T follicular helper cell (primary cell): ENCODE measurements around the gene IFI6.
A peak's percentile ranks its signal among the peaks of the same experiment; 100 is the strongest.
"Not testable (repeated sequence)": the region's sequence is repeated elsewhere in the genome, so short reads cannot be mapped to it uniquely, and the experiment has no call there.

Source experiments
- DNase-seq: peaks from one replicate; pipeline ENCODE4 v3.0.0-alpha.2; 2020; ENCODE audit warnings: low read depth
- total RNA-seq, 2 experiments: gene quantifications; one replicate each; lab custom pipeline; 2026; lab: John Stamatoyannopoulos, UW

IFI6 gene, protein sequence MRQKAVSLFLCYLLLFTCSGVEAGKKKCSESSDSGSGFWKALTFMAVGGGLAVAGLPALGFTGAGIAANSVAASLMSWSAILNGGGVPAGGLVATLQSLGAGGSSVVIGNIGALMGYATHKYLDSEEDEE
- total RNA-seq: 7.0 to 9.8 reads per million in 2 experiments

DNA sequence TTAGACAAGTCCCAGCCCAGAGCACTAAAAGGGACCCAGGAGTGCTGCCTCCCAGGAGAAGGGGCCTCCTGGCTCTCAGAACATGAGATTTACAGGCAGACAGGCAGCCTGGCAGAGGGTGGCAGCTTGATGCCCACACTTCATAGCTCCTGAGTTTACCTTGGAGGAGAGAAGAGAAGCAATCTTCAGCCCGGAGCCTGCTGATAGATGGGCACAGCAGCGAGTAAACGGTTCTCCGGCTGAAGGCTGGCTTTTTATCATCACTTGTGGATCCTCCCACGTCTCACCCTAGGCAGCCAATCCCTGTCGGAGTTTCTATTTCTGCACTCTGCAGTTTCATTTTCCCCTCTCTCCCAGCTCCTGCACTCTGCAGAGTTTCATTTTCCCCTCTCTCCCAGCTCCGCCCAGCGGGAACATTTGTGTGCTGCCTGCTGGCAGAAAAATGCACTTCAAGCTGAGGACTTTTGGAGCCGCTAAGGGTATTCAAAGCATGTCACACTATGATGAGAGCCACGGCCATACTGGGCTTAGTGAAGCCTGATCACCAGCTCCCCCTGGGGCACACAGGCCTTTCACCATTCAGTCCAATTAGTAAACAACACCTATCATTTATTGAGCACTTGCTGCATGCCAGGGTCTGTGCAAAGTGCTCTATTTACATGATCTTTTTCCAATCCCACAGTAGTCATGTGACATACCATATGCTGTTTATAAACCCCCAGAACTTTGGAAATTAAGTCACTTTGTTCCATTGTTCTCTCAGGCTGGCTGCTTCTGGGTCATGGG is at the start of gene IFI6:
Gene IFI6, minus strand, starts transcription at position 229 of the 786 bp plus-strand sequence. CDS start 2,878 bp downstream, outside the sequence.
- DNase-seq: peak; percentile 67

DNA sequence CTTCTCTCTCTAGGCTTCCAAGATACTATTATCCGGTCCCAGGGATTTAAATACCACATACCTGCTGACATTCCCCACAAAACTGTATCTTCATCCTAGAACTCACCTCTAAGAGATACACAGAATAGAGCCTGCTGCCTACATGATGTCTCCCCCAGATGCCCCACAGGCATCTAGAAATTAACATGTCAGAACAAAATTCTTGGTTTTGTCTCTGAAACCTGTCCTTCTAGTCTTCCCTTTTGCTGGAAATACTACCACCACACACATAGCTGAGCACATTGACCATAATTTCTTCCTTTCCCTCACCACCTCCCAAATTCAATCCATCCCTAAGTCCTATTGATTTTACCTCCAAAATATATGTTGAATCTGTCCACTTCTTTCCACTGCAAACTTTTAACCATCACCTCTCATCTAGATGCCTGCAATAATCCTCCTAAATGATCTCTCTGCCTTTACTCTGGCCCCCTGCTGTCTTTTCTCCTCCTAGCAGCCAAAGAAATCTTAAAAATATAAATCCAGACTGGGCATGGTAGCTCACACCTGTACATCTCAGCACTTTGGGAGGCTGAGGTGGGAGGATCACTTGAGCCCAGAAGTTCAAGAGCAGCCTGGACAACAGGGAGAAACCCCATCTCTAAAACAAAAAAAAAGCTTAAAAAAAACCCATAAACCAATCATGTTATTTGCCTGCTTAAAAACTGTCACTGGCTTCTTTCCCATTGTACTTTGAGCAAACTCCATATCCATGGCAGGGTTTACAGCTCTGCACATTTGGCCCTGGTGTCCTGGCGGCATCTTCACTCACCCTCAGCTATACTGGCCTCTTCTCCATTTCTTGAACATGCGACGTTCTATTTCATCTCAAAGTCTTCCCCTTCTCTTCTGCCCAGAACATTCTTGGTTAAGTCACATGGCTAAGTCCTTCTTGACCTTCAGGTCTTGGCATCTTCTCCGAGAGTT is 47.6 kb upstream of the IFI6 start:
- no peak for DNase-seq

DNA sequence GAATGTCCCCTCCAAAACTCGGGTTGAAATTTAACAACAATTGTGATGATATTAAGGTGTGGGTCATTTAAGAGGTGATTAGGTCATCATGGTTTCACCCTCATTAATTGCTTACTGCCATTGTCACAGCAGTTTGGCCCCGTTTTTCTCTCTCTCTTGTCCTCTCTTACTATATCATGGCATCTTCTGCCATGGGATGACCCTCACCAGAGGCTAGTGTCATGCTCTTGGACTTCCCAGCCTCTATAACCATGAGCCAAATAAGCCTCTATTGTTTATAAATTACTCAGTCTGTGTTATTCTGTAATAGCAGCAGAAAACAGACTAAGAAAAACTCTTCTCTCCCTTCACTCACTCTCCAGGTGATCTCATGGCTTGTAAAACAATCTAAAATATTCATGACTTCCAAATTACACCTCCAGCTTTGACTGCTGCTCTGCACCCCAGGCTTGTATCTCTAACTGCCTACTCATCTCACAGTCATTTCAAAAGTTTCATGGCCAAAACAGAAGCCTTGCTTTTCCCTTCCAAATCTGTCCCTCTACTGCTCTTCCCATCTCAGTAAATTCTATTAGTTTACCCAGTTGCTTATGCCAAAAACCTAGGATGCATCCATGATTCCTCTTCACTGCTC is 44.4 kb upstream of the IFI6 start:
- DNase-seq: no peak

DNA sequence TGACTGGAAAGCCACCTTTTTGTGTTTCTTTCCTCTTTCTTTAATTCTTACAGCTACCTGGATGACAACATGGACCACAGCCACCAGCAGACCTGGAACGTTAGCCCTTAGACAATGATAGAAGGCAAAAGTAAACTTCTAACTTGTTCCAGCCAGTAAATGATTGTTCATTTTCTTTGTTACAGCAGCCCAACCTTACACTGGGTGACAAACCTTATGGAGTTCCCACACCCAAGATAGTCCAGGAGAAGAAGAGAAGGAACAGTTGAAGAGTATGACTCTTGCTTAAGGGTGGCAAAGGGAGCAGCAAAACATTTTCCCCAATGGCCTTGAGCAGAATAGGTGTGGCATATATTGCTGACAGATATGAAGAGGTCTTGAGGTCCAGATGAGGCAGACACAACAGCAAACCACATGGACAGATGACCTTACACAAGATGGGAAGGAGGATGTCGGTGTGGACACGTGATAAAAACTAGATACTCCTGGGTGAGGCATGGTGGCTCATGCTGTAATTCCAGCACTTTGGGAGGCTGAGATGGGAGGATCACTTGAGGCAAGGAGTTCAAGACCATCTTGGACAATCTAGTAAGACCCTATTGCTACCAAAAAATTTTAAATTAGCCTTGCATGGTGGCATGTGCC is 42.0 kb upstream of the IFI6 start:
- DNase-seq: no peak

DNA sequence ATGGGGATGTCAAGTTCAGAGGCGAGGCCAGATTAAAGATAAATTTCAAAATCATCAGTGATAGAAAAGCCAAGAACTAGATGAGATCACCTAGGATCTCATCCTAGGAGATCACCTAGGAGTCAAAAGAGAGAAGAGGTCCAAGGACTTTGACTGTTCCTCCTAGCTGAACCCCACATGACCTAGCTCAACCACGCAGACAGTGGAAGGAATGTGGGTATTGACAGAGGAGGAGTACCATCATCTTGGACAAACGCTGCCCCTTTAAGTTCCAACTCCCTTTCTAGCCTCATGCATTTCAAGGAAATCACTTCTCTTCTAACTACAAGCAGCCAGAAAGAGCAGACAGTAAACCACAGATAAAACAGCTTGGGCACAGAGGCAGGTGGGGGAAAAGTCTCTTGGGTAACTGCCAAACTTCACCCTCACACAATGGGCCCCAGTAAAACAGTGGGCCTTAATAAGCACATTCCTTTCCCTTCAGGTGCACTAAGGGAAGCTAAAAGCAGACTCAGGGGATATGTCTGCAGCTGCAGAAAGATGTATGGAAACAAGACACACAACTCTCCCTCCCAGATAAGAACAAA is 41.2 kb upstream of the IFI6 start:
- no peak for DNase-seq

- DNase-seq: no peak
Measured at GRCh38 chr1:27710574-27710973, 38.6 kb upstream of the IFI6 start.

DNA sequence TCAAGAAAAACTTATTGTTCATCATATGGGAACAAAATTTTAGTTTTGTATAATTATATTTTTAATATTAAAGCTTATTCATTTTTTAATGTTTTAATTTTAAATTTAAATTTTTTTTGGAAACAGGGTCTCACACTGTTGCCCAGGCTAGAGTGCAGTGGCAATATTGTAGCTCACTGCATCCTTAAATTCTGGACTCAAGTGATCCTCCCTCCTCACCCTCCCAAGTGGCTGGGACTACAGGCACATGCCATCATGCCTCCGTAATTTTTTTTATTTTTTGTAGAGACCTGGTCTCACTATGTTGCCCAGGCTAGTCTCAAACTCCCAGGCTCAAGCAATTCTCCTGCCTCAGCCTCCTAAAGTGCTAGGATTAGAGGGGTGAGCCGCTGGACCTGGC is 33.6 kb upstream of the IFI6 start:
- DNase-seq: no peak

DNA sequence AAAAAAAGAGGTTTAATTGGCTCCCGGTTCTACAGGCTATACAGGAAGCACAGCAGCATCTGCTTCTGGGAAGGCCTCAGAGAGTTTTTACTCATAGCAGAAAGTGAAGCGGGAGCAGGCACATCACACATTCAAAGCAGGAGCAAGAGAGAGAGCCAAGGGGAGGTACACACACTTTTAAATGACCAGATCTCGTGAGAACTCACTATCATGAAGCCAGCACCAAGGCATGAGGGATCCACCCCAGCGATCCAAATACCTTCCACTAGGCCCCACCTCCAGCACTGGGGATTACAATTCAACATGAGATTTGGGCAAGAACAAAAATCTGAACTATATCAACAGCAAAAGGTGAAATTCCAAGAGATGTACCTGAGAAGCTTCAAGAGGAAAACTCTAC is 33.0 kb upstream of the IFI6 start:
- no peak for DNase-seq

DNA sequence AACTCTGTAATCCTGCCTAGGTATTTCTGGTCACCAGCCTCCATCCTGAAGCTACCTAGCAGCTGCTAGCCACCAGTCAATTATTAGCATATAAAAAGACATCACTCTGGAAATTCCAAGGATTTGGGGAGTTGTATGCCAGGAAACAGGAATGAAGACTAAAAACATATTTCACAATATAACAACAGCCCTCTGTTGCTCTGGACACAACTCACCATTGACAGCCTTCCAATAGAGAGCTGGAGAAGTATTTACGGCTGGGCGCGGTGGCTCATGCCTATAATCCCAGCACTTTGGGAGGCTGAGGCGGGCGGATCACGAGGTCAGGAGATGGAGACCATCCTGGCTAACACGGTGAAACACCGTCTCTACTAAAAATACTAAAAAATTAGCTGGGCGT is 24.8 kb upstream of the IFI6 start:
- DNase-seq: not testable (repeated sequence)

GRCh38 chr1:27690183-27690582 is 18.2 kb upstream of the IFI6 start:
- no peak for DNase-seq

DNA sequence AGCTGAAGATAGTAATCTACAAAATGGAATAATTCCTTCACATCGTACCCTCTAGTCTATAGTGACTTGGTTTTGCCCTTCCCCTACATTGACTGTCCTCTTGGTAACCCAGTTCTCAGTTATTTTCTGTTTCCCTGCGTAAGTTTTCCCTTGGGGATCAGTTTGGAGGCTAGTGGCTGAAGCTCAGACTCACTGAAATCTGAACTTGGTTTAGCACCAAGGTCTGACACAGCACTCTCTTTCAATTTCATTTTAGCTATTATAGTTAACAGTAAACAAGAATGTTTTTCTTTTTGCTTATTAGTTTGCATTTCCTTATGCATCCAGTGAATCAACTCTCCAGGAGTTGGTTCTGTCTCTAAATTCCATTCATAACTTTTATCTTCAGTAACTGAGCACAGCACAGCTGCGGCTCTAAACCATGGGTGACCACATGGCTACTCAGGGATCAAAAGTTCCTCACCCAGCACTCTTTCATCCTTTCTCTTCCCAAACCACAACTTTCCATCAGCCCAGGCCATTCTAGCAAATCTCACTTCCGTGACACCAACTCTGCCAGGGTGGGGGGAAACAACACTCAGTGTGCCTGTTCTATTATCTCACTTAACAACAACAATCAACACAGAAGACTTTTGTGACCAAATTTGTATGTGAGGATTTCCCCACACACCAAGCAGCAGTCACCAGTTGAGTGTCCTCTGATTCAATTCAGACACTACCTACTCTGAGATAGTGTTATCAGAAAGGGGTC is 17.6 kb upstream of the IFI6 start:
- no peak for DNase-seq

DNA sequence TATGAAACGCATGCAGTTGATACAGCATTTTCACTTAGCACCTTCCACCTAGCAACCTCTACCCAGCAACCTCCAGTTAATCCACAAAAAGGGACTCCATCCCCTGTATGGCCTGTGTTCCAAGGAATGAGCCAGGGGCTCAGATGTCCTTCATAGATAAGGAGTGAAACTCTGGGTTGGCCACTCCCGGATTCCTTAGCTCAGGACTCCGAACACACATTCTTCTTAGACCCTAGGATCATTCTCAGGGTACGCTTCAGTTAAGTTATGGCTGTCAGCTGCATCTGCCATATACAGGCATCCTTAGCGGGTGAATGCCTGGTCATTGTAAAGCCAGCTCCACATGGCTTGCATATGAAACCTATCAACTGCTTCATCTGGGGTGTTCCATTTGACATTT is 15.9 kb upstream of the IFI6 start:
- DNase-seq: no peak

DNA sequence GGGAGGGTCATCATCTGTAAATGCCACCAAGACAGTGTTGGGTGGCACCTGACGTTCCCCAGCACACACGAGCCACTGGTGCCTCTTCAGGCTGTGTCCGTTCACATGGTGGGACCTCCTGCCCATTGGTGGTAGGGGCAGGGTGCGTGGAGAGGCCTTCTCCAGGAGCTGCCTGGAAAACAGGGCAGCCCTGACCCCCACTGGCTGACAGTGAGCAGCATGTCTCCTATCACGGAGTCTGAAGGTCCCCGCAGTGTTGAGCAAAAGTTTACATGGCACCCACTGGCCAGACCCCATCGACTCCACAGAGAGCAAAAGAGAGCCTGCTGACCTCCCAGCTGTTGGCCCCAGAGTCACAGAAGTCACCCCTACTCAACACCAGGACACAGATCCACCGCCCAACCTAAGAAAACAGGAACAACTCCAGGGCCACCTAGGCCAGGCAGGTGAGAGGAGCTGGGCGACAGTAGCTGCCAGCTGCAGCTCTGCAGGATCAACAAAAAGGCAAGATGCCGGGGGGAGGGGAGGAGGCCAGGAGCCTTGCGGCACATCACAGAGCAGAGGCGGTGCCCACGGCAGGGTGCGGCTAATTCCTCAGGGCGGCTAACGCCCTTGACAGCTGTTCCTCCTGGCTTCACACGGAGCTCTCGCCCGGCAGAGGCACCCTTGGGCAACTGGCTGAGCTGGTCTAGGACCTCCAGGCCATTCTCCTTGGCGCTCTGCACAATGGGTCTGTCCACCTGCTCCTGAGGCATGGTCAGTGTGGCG is 14.4 kb upstream of the IFI6 start:
- no peak for DNase-seq

DNA sequence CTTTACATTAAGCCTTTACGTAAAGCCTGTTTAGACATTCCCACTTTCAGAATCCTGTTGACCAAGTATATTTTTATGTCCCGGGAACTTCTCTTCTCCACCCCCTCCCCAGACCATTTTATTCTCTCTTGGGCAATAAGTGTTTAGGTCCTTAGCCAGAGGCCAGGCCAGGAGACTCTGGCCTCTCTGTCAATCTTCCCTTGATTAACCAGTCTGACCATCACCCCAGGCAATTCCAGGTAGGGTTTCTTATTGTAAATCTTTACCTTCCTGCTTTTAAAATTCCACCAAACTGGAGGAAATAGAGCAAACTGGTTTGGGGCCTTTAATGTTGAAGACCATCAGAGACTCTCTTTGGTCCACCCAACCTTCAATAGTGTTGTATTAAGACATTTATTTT is 12.2 kb upstream of the IFI6 start:
- DNase-seq: no peak

DNA sequence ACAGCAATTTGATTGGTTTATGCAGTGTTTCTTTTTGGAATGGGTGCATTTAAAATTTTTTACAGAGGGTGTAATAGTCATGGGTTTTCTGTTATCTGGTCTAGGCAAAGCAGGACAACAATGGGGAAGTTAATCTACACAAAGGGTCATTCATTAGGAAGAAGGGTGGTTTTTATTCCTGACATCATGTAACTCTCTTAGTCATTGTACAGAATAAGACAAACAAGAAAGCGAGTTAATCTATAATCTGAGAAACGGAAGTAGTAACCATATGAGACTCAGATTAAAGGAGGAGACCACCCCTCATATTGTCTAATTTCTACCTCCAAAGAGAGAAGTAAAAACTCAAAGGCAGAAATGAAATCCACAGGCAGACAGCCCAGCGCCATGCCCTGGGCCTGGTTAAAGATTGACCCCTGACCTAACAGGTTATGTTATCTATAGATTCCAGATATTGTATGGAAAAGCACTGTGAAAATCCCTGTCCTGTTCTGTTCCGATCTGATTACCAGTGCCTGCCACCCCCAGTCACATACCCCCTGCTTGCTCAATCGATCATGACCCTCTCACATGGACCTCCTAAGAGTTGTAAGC is 10.5 kb upstream of the IFI6 start:
- DNase-seq: no peak

DNA sequence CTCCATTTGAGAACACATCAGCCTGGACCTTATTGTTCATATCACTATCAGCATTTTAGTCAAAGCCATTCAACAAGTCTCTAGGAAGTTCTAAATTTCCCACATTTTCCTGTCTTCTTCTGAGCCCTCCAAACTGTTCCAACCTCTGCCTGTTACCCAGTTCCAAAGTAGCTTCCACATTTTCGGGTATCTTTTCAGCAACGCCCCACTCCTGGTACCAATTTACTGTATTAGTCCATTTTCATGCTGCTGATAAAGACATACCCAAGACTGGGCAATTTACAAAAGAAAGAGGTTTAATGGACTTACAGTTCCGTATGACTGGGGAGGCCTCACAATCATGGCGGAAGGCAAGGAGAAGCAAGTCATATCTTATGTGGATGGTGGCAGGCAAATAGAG is 9.6 kb upstream of the IFI6 start:
- not testable (repeated sequence) for DNase-seq

GRCh38 chr1:27680225-27680791 is 8.3 kb upstream of the IFI6 start:
- not testable (repeated sequence) for DNase-seq

DNA sequence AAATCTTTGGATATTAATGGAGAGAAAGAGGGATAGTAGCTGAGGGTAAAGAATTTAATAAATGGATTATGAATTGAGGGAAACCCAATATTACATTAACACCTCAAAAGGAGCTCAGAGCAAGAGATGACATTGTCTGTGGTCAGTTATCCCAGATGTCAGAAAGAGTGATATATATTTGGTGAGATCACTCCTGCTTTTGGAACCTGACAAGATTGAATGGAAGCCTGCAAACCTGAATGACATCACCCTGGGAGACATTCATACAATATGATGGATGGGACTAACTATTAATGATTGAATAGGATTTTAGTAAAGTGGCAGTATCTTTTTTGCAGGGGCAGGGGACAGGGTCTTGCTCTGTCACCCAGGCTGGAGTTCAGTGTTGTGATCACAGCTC is 6.8 kb upstream of the IFI6 start:
- no peak for DNase-seq

GRCh38 chr1:27676410-27676809 is 4.4 kb upstream of the IFI6 start:
- DNase-seq: no peak
